Stimulated activated CD8-positive, alpha-beta memory T cell treated with anti-CD3 and anti-CD28 coated beads, Interleukin-15, amount 100 ng/mL, for 4 hours (primary cell): ENCODE results near the gene TAB2.

Source experiments
- DNase-seq, 2 donors: peaks; one replicate each; pipeline ENCODE4 v3.0.0-alpha.2; 2020; ENCODE audit warnings: low read depth in 2 of 2

TAB2 gene

GRCh38 chr6:149371154-149371553, 53.6 kb downstream of the TAB2 start:
- no peak for DNase-seq

GRCh38 chr6:149372062-149372461, 54.5 kb downstream of the TAB2 start:
- no peak for DNase-seq

- DNase-seq: no peak
Measured at GRCh38 chr6:149373511-149373910, 56.0 kb downstream of the TAB2 start.

- DNase-seq: no peak
Measured at GRCh38 chr6:149379977-149380376, 62.5 kb downstream of the TAB2 start.

- DNase-seq: no peak
Measured at GRCh38 chr6:149380523-149380922, 63.0 kb downstream of the TAB2 start.

GRCh38 chr6:149383371-149383770, 65.9 kb downstream of the TAB2 start:
- no peak for DNase-seq

- DNase-seq: no peak
Measured at GRCh38 chr6:149384464-149384863, 67.0 kb downstream of the TAB2 start.

- DNase-seq: no peak
Measured at GRCh38 chr6:149385998-149386646, 68.6 kb downstream of the TAB2 start.

GRCh38 chr6:149387779-149388512, 70.4 kb downstream of the TAB2 start:
- no peak for DNase-seq

GRCh38 chr6:149389509-149390297, 72.2 kb downstream of the TAB2 start:
- no peak for DNase-seq

- no peak for DNase-seq
Measured at GRCh38 chr6:149392093-149392492, 74.6 kb downstream of the TAB2 start.

- no peak for DNase-seq
Measured at GRCh38 chr6:149392535-149392934, 75.0 kb downstream of the TAB2 start.

GRCh38 chr6:149393002-149393679, 75.6 kb downstream of the TAB2 start:
- DNase-seq: no peak

- DNase-seq: no peak
Measured at GRCh38 chr6:149395185-149395584, 77.7 kb downstream of the TAB2 start.

GRCh38 chr6:149397384-149397783, 79.9 kb downstream of the TAB2 start:
- no peak for DNase-seq

- DNase-seq: no peak
Measured at GRCh38 chr6:149400050-149400449, 82.5 kb downstream of the TAB2 start, which contains the start of gene SUMO4. Gene SUMO4, plus strand, starts transcription at chr6:149400262. Its CDS starts 130 bp downstream, at chr6:149400392.

- DNase-seq: no peak
Measured at GRCh38 chr6:149403534-149403933, 86.0 kb downstream of the TAB2 start.

GRCh38 chr6:149405823-149406765, 88.6 kb downstream of the TAB2 start:
- DNase-seq: no peak

GRCh38 chr6:149409617-149410016, 92.1 kb downstream of the TAB2 start:
- DNase-seq: no peak

GRCh38 chr6:149410557-149410956, 93.0 kb downstream of the TAB2 start:
- no peak for DNase-seq

GRCh38 chr6:149414009-149414408, 96.5 kb downstream of the TAB2 start:
- DNase-seq: no peak
